Activated T-cell treated with anti-CD3 and anti-CD28 coated beads for 1 hour (primary cell): ENCODE data around the gene KLHL34.

Experiments used
- DNase-seq: peaks from one replicate; pipeline ENCODE4 v3.0.0-alpha.2; 2020; ENCODE audit warnings: low read depth

The KLHL34 gene

GRCh38 chrX:21658152-21658737 lies at the start of gene KLHL34:
Gene KLHL34 (minus strand): TSS chrX:21658330. CDS start chrX:21657788, 542 bp downstream.
- no peak for DNase-seq

GRCh38 chrX:21705225-21705624 lies 47.1 kb upstream of the KLHL34 start:
- DNase-seq: no peak

- DNase-seq: no peak
These were observed 44.6 kb upstream of the KLHL34 start for GRCh38 chrX:21702725-21703124.

- DNase-seq: no peak
These were observed 42.8 kb upstream of the KLHL34 start for GRCh38 chrX:21700967-21701366.

GRCh38 chrX:21700275-21700674 lies 42.1 kb upstream of the KLHL34 start:
- no peak for DNase-seq

GRCh38 chrX:21699136-21699535 lies 41.0 kb upstream of the KLHL34 start:
- DNase-seq: no peak

- no peak for DNase-seq
These were observed 40.1 kb upstream of the KLHL34 start for GRCh38 chrX:21698272-21698671.

- DNase-seq: no peak
These were observed 33.4 kb upstream of the KLHL34 start for GRCh38 chrX:21691512-21692018.

- DNase-seq: no peak
These were observed 25.8 kb upstream of the KLHL34 start for GRCh38 chrX:21683941-21684340.

- DNase-seq: no peak
These were observed 20.0 kb upstream of the KLHL34 start for GRCh38 chrX:21678048-21678612.

GRCh38 chrX:21675931-21676330 lies 17.8 kb upstream of the KLHL34 start:
- no peak for DNase-seq

- DNase-seq: no peak
These were observed 16.5 kb upstream of the KLHL34 start for GRCh38 chrX:21674430-21675186.

GRCh38 chrX:21666679-21667078 lies 8.5 kb upstream of the KLHL34 start:
- no peak for DNase-seq

GRCh38 chrX:21666252-21666651 lies 8.1 kb upstream of the KLHL34 start:
- no peak for DNase-seq

- no peak for DNase-seq
These were observed 4.6 kb upstream of the KLHL34 start for GRCh38 chrX:21662761-21663160.

GRCh38 chrX:21661316-21661715 lies 3.2 kb upstream of the KLHL34 start:
- DNase-seq: no peak

GRCh38 chrX:21660156-21660555 lies 2.0 kb upstream of the KLHL34 start:
- DNase-seq: no peak

- DNase-seq: no peak
These were observed 1.2 kb upstream of the KLHL34 start for GRCh38 chrX:21659320-21659719.

- no peak for DNase-seq
These were observed 616 bp upstream of the KLHL34 start for GRCh38 chrX:21658746-21659145.

GRCh38 chrX:21657318-21658151 lies 595 bp downstream of the KLHL34 start:
- DNase-seq: no peak

GRCh38 chrX:21656587-21657317 lies 1.4 kb downstream of the KLHL34 start:
- DNase-seq: no peak
